Mesenchymal stem cell (in vitro differentiated cells and primary cell): ENCODE results near the gene REEP5.

Experiments used
- DNase-seq: peaks from one replicate; pipeline ENCODE4 v3.0.0-alpha.2; 2013
- H2AFZ ChIP-seq: one replicate; pipeline ENCODE4 v1.6.1; 2013; ENCODE audit warnings: low read depth, mild to moderate bottlenecking, control low read depth, inconsistent platforms, low read length, moderate library complexity
- H2AK5ac ChIP-seq: 2 replicates; pipeline ENCODE4 v1.6.1; 2013; ENCODE audit warnings: low read length, moderate library complexity, mild to moderate bottlenecking, inconsistent platforms; ENCODE audit not compliant: severe bottlenecking
- H2BK120ac ChIP-seq: one replicate; pipeline ENCODE4 v1.6.1; 2013; ENCODE audit warnings: low read depth, mild to moderate bottlenecking, inconsistent platforms, low read length, moderate library complexity
- H2BK12ac ChIP-seq, 2 experiments: one replicate each; pipeline ENCODE4 v1.6.1; 2013; ENCODE audit warnings: inconsistent platforms in 2 of 2, low read length in 2 of 2, mild to moderate bottlenecking in 2 of 2, moderate library complexity in 2 of 2, control low read depth in 1 of 2
- H2BK15ac ChIP-seq: one replicate; pipeline ENCODE4 v1.6.1; 2013; ENCODE audit warnings: mild to moderate bottlenecking, low read depth, inconsistent platforms; ENCODE audit not compliant: poor library complexity, severe bottlenecking
- H2BK5ac ChIP-seq: 2 replicates; pipeline ENCODE4 v1.6.1; 2013; ENCODE audit warnings: low read depth, mild to moderate bottlenecking, low read length, control low read depth, inconsistent platforms; ENCODE audit not compliant: poor library complexity, severe bottlenecking
- H3K14ac ChIP-seq, 2 experiments: one replicate each; pipeline ENCODE4 v1.6.1; 2013; ENCODE audit warnings: inconsistent platforms in 2 of 2, low read length in 2 of 2, control low read depth in 1 of 2, mild to moderate bottlenecking in 1 of 2, moderate library complexity in 1 of 2
- H3K18ac ChIP-seq, 2 experiments: one replicate each; pipeline ENCODE4 v1.6.1; 2013; ENCODE audit warnings: inconsistent platforms in 2 of 2, low read length in 2 of 2, control low read depth in 1 of 2, low read depth in 1 of 2, mild to moderate bottlenecking in 1 of 2
- H3K23ac ChIP-seq, 2 experiments: one replicate each; pipeline ENCODE4 v1.6.1; 2013; ENCODE audit warnings: inconsistent platforms in 2 of 2, low read length in 2 of 2, mild to moderate bottlenecking in 2 of 2, moderate library complexity in 2 of 2, control low read depth in 1 of 2
- H3K27ac ChIP-seq: 2 replicates; pipeline ENCODE4 v1.5.1; 2013; ENCODE audit warnings: mild to moderate bottlenecking, moderate library complexity, low read length, control low read depth, inconsistent platforms; ENCODE audit not compliant: poor library complexity, severe bottlenecking
- H3K27me3 ChIP-seq, 2 experiments: 2 replicates each; pipeline versions ENCODE4 v1.6.1 to v1.7.0; 2013; ENCODE audit warnings: low read length in 2 of 2, mild to moderate bottlenecking in 2 of 2, moderate library complexity in 2 of 2, control low read depth in 1 of 2, inconsistent platforms in 1 of 2; ENCODE audit not compliant: control insufficient read depth in 1 of 2, insufficient read depth in 1 of 2
- H3K36me3 ChIP-seq, 2 experiments: 2 replicates each; pipeline versions ENCODE4 v1.6.1 to v1.7.0; 2013; ENCODE audit warnings: low read length in 2 of 2, control low read depth in 1 of 2, inconsistent platforms in 1 of 2, low read depth in 1 of 2, mild to moderate bottlenecking in 1 of 2; ENCODE audit not compliant: insufficient read depth in 2 of 2, control insufficient read depth in 1 of 2
- H3K4ac ChIP-seq, 2 experiments: one replicate each; pipeline ENCODE4 v1.6.1; 2013; ENCODE audit warnings: inconsistent platforms in 2 of 2, low read length in 2 of 2, mild to moderate bottlenecking in 2 of 2, moderate library complexity in 2 of 2, control low read depth in 1 of 2, low read depth in 1 of 2
- H3K4me1 ChIP-seq: 2 replicates; pipeline ENCODE4 v1.6.1; 2013; ENCODE audit warnings: low read depth, low read length, control low read depth; ENCODE audit not compliant: control insufficient read depth, insufficient read depth
- H3K4me2 ChIP-seq: 2 replicates; pipeline ENCODE4 v1.6.1; 2013; ENCODE audit warnings: low read length, mild to moderate bottlenecking, inconsistent platforms; ENCODE audit not compliant: poor library complexity, severe bottlenecking
- H3K4me3 ChIP-seq, 2 experiments: 2 replicates each; pipeline versions ENCODE4 v1.5.1 to v1.7.0; 2013; ENCODE audit warnings: low read length in 2 of 2, mild to moderate bottlenecking in 2 of 2, control low read depth in 1 of 2, low read depth in 1 of 2; ENCODE audit not compliant: insufficient read depth in 1 of 2
- H3K79me1 ChIP-seq: replicated peaks from 2 replicates; pipeline ENCODE4 v1.6.1; 2013; ENCODE audit warnings: mild to moderate bottlenecking, control low read depth, low read length, inconsistent platforms; ENCODE audit not compliant: poor library complexity, severe bottlenecking
- H3K9ac ChIP-seq: 2 replicates; pipeline ENCODE4 v1.7.0; 2013; ENCODE audit warnings: mild to moderate bottlenecking, low read length, moderate library complexity
- H3K9me3 ChIP-seq: 2 replicates; pipeline ENCODE4 v1.7.0; 2013; ENCODE audit warnings: mild to moderate bottlenecking, low read length; ENCODE audit not compliant: control insufficient read depth
- H4K8ac ChIP-seq: one replicate; pipeline ENCODE4 v1.6.1; 2013; ENCODE audit warnings: inconsistent platforms, mild to moderate bottlenecking, low read length, moderate library complexity
- H4K91ac ChIP-seq: one replicate; pipeline ENCODE4 v1.6.1; 2013; ENCODE audit warnings: mild to moderate bottlenecking, low read length, inconsistent platforms
- WGBS: methylation state at CpG from one replicate; pipeline ENCODE4 v1.1.7; 2013; ENCODE audit warnings: mixed read lengths; 5-methylcytosine and 5-hydroxymethylcytosine counted together

The REEP5 gene

DNA sequence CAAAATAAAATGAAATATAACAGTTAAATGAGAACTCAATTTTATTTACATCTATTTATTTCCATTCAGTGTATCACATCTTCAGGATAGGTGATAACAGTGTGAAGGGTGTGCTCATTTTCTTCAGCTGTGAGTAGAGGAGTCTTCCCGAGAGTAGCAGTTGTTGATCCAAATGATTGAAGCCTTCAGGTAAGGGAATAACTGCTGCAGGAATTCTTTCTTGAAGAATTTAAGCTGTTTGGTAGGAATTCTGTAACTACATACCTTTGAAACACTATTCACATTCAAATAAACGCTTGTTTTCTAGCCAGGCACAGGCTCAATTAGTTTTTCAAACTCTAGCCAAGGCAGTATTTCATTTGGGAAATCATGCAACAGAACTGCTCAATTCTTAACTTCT lies 45.7 kb downstream of the REEP5 start:
- Histone ChIP-seq H3K4me3 (no peak overlapping the region), H3K4me1 (peaks cover 1% of the 10 kb centered on the region), H4K8ac (no peak overlapping the region), H3K9ac (peak overlapping the region; percentile 10), H3K4me2 (no peak overlapping the region), H2AK5ac (no peak overlapping the region), H4K91ac (no peak overlapping the region), H3K23ac (no peak overlapping the region), H2BK5ac (no peak overlapping the region), H3K79me1 (peaks cover 11% of the 10 kb centered on the region), H3K9me3 (no peaks in the 10 kb centered on the region), H3K14ac (no peak overlapping the region), H3K4ac (no peak overlapping the region), H2BK15ac (no peak overlapping the region), H2AFZ (no peak overlapping the region), H3K36me3 (peaks cover 15 to 73% of the 10 kb centered on the region in 2 experiments), H2BK120ac (no peak overlapping the region), H3K27me3 (no peaks in the 10 kb centered on the region), H2BK12ac (no peak overlapping the region), H3K18ac (no peak overlapping the region), H3K27ac (no peak overlapping the region)
- 64% methylated on average over 2 of the region's 2 CpGs for WGBS
- DNase-seq, result no peak

DNA sequence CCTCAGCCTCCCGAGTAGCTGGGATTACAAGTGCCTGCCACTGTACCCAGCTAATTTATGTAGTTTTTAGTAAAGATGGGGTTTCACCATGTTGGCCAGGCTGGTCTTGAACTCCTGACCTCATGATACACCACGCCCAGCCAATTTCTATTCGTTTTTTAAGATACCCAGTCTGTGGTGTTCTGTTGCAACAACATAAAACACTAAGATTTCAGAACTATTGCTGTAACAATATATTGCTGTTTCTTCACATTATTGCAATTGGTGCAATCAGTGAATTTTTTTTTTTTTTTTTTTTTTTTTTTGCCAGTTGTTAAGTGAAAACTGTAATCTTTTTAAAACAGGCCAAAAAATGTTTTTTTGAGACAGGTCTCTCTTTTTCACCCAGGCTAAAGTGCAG lies 51.1 kb downstream of the REEP5 start:
- Histone ChIP-seq H4K8ac (no peak overlapping the region), H2BK15ac (no peak overlapping the region), H3K23ac (no peak overlapping the region), H2AFZ (no peak overlapping the region), H3K9ac (no peak overlapping the region), H2BK5ac (no peak overlapping the region), H3K18ac (no peak overlapping the region), H2BK12ac (no peak overlapping the region), H3K4ac (no peak overlapping the region), H2AK5ac (no peak overlapping the region), H4K91ac (no peak overlapping the region), H2BK120ac (no peak overlapping the region), H3K27me3 (no peaks in the 10 kb centered on the region), H3K4me2 (no peak overlapping the region), H3K4me1 (peaks cover 1% of the 10 kb centered on the region), H3K27ac (no peak overlapping the region), H3K4me3 (no peak overlapping the region), H3K36me3 (peaks cover 32 to 74% of the 10 kb centered on the region in 2 experiments), H3K9me3 (no peaks in the 10 kb centered on the region), H3K79me1 (peaks cover 25% of the 10 kb centered on the region), H3K14ac (no peak overlapping the region)
- DNase-seq, result no peak
- 60% methylated on average over 1 of the region's 3 CpGs for WGBS

DNA sequence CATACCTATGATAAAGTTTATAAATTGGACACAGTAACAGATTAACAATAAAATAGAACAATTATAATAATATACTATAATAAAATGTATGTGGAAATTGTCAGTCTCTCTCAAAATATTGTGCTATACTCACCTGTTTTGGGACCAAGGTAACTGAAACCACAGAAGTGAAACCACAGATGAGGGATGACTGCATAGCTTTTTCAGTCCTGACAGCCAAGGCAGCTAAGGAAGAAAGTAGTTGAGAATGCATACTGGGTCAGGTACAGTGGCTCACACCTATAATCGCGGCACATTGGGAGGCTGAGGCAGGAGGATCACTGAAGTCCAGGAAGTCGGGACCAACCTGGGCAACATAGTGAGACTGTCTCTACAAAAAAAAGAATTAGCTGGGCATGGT lies 52.1 kb downstream of the REEP5 start:
- Histone ChIP-seq H3K4me2 (no peak overlapping the region), H3K27ac (no peak overlapping the region), H2BK120ac (no peak overlapping the region), H2AFZ (no peak overlapping the region), H4K8ac (no peak overlapping the region), H3K14ac (no peak overlapping the region), H4K91ac (no peak overlapping the region), H2BK5ac (no peak overlapping the region), H2BK12ac (no peak overlapping the region), H3K23ac (no peak overlapping the region), H2BK15ac (no peak overlapping the region), H3K27me3 (no peaks in the 10 kb centered on the region), H3K36me3 (peaks cover 31 to 72% of the 10 kb centered on the region in 2 experiments), H3K4me3 (no peak overlapping the region), H3K4me1 (no peaks in the 10 kb centered on the region), H3K9me3 (no peaks in the 10 kb centered on the region), H3K18ac (no peak overlapping the region), H2AK5ac (no peak overlapping the region), H3K4ac (no peak overlapping the region), H3K79me1 (peaks cover 22% of the 10 kb centered on the region), H3K9ac (no peak overlapping the region)
- no peak for DNase-seq
- 99% methylated on average over 3 of the region's 3 CpGs for WGBS

DNA sequence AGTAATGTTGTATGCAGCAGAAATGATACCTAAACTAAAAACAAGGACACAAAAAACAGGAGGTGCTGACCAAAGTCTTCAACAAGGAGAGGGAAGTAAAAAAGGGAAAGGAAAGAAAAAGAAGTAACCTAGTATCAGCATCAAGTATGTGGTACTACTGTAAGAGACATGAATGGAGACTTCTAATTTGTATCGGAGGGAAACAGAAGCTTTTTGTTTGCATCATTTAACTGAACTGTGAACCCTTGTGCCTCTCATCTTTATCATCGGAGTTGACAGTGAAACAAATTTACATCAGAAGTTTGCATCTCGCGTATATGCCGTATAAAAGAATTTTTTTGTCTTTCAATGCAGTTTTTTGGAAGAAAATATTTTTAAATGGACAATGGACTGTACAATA lies 54.6 kb downstream of the REEP5 start:
- H3K18ac ChIP-seq, result no peak overlapping the region
- no peak overlapping the region for H2BK15ac ChIP-seq
- WGBS, result 98% methylated on average over 5 of the region's 5 CpGs
- H3K4me1 ChIP-seq, result peaks cover 7% of the 10 kb centered on the region
- no peak overlapping the region for H3K23ac ChIP-seq
- H3K4me2 ChIP-seq, result no peak overlapping the region
- no peak for DNase-seq
- peaks cover 33 to 88% of the 10 kb centered on the region in 2 experiments for H3K36me3 ChIP-seq
- no peak overlapping the region for H2BK5ac ChIP-seq
- H4K91ac ChIP-seq, result no peak overlapping the region
- H2AK5ac ChIP-seq, result no peak overlapping the region
- H3K27ac ChIP-seq, result no peak overlapping the region
- H3K4ac ChIP-seq, result no peak overlapping the region
- H4K8ac ChIP-seq, result no peak overlapping the region
- no peak overlapping the region for H2AFZ ChIP-seq
- H3K9me3 ChIP-seq, result no peaks in the 10 kb centered on the region
- no peak overlapping the region for H3K9ac ChIP-seq
- no peak overlapping the region for H2BK12ac ChIP-seq
- no peak overlapping the region for H3K4me3 ChIP-seq
- no peaks in the 10 kb centered on the region for H3K27me3 ChIP-seq
- no peak overlapping the region for H3K14ac ChIP-seq
- no peak overlapping the region for H2BK120ac ChIP-seq
- peaks cover 15% of the 10 kb centered on the region for H3K79me1 ChIP-seq
